NCI-H2196 treated with DMSO at 0.1 percent for 48 hours (cell line): ENCODE data around the gene EHD3.

Experiments
- DNase-seq: peaks from one replicate; lab custom pipeline; 2025; ENCODE audit not compliant: unreplicated experiment; lab: John Stamatoyannopoulos, UW

EHD3 gene

GRCh38 chr2:31284107-31284506 lies 50.2 kb downstream of the EHD3 start:
- no peak for DNase-seq

- DNase-seq, result no peak
Measured at GRCh38 chr2:31286230-31286629, 52.3 kb downstream of the EHD3 start.

- DNase-seq, result no peak
Measured at GRCh38 chr2:31286961-31287550, 53.1 kb downstream of the EHD3 start.

- no peak for DNase-seq
Measured at GRCh38 chr2:31287654-31288053, 53.7 kb downstream of the EHD3 start.

GRCh38 chr2:31294196-31294595 lies 60.2 kb downstream of the EHD3 start:
- DNase-seq, result no peak

GRCh38 chr2:31296641-31297287 lies 62.8 kb downstream of the EHD3 start:
- no peak for DNase-seq

- no peak for DNase-seq
Measured at GRCh38 chr2:31297751-31298150, 63.8 kb downstream of the EHD3 start.

GRCh38 chr2:31299547-31299946 lies 65.6 kb downstream of the EHD3 start:
- DNase-seq, result no peak

- DNase-seq, result no peak
Measured at GRCh38 chr2:31300309-31300708, 66.4 kb downstream of the EHD3 start.

GRCh38 chr2:31302940-31303563 lies 69.1 kb downstream of the EHD3 start:
- DNase-seq, result no peak

- DNase-seq, result no peak
Measured at GRCh38 chr2:31304816-31305215, 70.9 kb downstream of the EHD3 start.

- no peak for DNase-seq
Measured at GRCh38 chr2:31312898-31313297, 78.9 kb downstream of the EHD3 start.

GRCh38 chr2:31314761-31315160 lies 80.8 kb downstream of the EHD3 start:
- DNase-seq, result no peak

- DNase-seq, result no peak
Measured at GRCh38 chr2:31317396-31317795, 83.4 kb downstream of the EHD3 start.

- no peak for DNase-seq
Measured at GRCh38 chr2:31318361-31319336, 84.7 kb downstream of the EHD3 start.
